ENCODE results near the gene TP53. TPM values are rescaled to one million over a fixed set of nuclear protein-coding genes. Genes with fewer than 3 reads are reported as not detected.

Gene TP53
- total RNA-seq, 2 experiments from 2014 or later, result 129 to 138 TPM

DNA sequence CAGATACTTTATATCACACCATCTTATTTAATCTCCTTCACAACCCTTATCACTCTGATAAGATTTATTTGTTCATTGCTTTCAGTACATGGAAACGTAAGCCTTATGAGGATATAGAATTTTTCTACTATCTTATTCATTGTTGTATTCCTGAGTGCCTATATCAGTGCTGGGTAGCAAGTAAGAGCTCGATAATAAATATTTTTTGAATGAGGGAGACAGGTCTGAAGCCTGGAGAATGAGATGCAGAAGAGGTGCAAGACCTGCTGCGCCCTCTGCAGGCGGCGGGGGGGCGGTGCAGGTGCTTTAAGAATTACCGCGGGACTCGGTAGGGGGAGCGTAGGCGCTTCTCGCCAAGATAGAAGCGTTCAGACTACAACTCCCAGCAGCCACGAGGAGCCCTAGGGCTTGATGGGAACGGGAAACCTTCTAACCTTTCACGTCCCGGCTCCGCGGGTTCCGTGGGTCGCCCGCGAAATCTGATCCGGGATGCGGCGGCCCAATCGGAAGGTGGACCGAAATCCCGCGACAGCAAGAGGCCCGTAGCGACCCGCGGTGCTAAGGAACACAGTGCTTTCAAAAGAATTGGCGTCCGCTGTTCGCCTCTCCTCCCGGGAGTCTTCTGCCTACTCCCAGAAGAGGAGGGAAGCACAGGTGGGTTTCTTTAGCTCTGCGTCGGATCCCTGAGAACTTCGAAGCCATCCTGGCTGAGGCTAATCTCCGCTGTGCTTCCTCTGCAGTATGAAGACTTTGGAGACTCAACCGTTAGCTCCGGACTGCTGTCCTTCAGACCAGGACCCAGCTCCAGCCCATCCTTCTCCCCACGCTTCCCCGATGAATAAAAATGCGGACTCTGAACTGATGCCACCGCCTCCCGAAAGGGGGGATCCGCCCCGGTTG, 868 bp upstream of the TP53 start, which contains the start of gene WRAP53:
TSS of gene WRAP53 (plus strand) at position 570 of the 900 bp plus-strand sequence. CDS start at position 742, 172 bp downstream.
- peak; percentile 81 for ATAC-seq
- Mint-ChIP-seq H3K27ac (peak within 1 kb of the TSS; percentile 99), H3K4me3 (peak within 1 kb of the TSS; percentile 92), H3K27me3 (no peaks in the 10 kb centered on the region), H3K4me1 (ENCODE audit: low read depth) (peaks cover 29% of the 10 kb centered on the region), H3K36me3 (ENCODE audit: low read depth) (peaks cover 50% of the 10 kb centered on the region), H3K9me3 (no peaks in the 10 kb centered on the region)
- intact Hi-C loops (cut with micrococcal nuclease), result loop anchor here (5.0 kb wide), 2 partner anchors 56 to 106 kb away; partner anchors contain the start of genes MPDU1 and SHBG
- ChIA-PET POLR2A (interaction anchor here (0.7 to 6.3 kb wide), 55 partner anchors 14 to 450 kb away, joined by 3 to 78 read pairs (median 5); partner anchors contain the start of genes ALOXE3, ATP1B2, CD68 and CYB5D1), CTCF (interaction anchor here (0.6 to 5.2 kb wide), 49 partner anchors 11 to 374 kb away, joined by 3 to 63 read pairs (median 5); partner anchors contain the start of genes ACAP1, ATP1B2, CD68 and EFNB3)
- DNase-seq, result peak; percentile 98
- TF ChIP-seq, protein P1, sequence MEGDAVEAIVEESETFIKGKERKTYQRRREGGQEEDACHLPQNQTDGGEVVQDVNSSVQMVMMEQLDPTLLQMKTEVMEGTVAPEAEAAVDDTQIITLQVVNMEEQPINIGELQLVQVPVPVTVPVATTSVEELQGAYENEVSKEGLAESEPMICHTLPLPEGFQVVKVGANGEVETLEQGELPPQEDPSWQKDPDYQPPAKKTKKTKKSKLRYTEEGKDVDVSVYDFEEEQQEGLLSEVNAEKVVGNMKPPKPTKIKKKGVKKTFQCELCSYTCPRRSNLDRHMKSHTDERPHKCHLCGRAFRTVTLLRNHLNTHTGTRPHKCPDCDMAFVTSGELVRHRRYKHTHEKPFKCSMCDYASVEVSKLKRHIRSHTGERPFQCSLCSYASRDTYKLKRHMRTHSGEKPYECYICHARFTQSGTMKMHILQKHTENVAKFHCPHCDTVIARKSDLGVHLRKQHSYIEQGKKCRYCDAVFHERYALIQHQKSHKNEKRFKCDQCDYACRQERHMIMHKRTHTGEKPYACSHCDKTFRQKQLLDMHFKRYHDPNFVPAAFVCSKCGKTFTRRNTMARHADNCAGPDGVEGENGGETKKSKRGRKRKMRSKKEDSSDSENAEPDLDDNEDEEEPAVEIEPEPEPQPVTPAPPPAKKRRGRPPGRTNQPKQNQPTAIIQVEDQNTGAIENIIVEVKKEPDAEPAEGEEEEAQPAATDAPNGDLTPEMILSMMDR (IDR thresholded peaks at IDR 0.05), result peak; percentile 100

- TF ChIP-seq, protein P1 (IDR thresholded peaks at IDR 0.05), result no peak
- H3K27ac Mint-ChIP-seq, result peak overlapping the region; percentile 99
- no peaks in the 10 kb centered on the region for H3K27me3 Mint-ChIP-seq
- H3K36me3 Mint-ChIP-seq (ENCODE audit: low read depth), result peaks cover 46% of the 10 kb centered on the region
- peaks cover 33% of the 10 kb centered on the region for H3K4me1 Mint-ChIP-seq (ENCODE audit: low read depth)
- POLR2A ChIA-PET, result interaction anchor here (0.5 to 6.3 kb wide), 63 partner anchors 12 to 1272 kb away, joined by 3 to 78 read pairs (median 5); partner anchors contain the start of genes ACAP1, ALOXE3, ATP1B2 and CD68
- DNase-seq (peak; percentile 86), ATAC-seq (peak; percentile 52)
- CTCF ChIA-PET, result interaction anchor here (0.7 to 5.2 kb wide), 25 partner anchors 13 to 641 kb away, joined by 3 to 63 read pairs (median 6); partner anchors contain the start of genes ACAP1, ATP1B2, CD68 and EFNB3
- H3K9me3 Mint-ChIP-seq, result no peaks in the 10 kb centered on the region
- peak overlapping the region; percentile 92 for H3K4me3 Mint-ChIP-seq
- intact Hi-C loops (cut with micrococcal nuclease), result loop anchor here (5.0 kb wide), 2 partner anchors 54 to 104 kb away; partner anchors contain the start of genes MPDU1 and SHBG
Measured at GRCh38 chr17:7686222-7687071, 843 bp downstream of the TP53 start.

- peaks cover 43% of the 10 kb centered on the region for H3K36me3 Mint-ChIP-seq (ENCODE audit: low read depth)
- POLR2A ChIA-PET, result interaction anchor here (0.6 to 6.3 kb wide), 36 partner anchors 12 to 563 kb away, joined by 3 to 78 read pairs (median 6); partner anchors contain the start of genes ACAP1, ATP1B2, CD68 and CNTROB
- no peaks in the 10 kb centered on the region for H3K27me3 Mint-ChIP-seq
- ATAC-seq, result peak; percentile 48
- TF ChIP-seq, protein P1 (IDR thresholded peaks at IDR 0.05), result no peak
- H3K27ac Mint-ChIP-seq, result peak overlapping the region; percentile 99
- intact Hi-C loops (cut with micrococcal nuclease), result loop anchor here (5.0 kb wide), 2 partner anchors 53 to 103 kb away; partner anchors contain the start of genes MPDU1 and SHBG
- CTCF ChIA-PET, result interaction anchor here (0.7 to 5.2 kb wide), 10 partner anchors 12 to 356 kb away, joined by 3 to 63 read pairs (median 8); partner anchors contain the start of genes ATP1B2, MPDU1, NEURL4 and SAT2
- peak; percentile 92 for DNase-seq
- no peaks in the 10 kb centered on the region for H3K9me3 Mint-ChIP-seq
- peak overlapping the region; percentile 92 for H3K4me3 Mint-ChIP-seq
- peaks cover 33% of the 10 kb centered on the region for H3K4me1 Mint-ChIP-seq (ENCODE audit: low read depth)
Measured at GRCh38 chr17:7685533-7686221, 1.6 kb downstream of the TP53 start.
